Measurements from ENCODE around the gene MORN1.

DNA sequence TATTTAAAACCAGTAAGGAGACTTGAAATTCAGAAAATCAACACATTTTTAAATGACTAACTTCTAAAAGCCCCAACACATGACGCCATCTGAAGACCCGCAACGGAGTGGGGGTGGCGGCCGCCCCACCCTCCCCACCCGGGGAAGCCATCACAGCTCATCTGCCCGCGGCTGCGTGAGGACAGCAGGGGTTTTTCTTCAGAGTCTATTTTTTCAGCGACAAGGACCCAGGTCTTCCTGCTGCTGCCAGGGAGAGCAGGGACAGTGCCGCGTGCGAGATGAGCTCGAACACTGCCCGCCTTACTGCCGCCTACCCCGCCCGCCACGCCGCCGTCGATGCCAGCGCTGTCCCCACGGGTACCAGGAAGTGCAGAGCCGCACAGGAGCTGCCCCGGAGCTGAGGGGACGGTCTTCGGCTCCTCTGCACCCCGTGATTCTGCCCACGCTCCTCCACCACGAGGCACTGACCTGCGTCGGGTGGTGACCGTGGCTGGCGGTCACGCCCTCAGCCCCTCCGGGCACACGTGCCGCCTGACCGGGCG is 84.2 kb downstream of the MORN1 start:
- TF ChIP-seq BACH2 (CRISPR knock-in tag; IDR thresholded peaks at IDR 0.05; ENCODE audit: borderline replicate concordance) (no peak), CREB5 (CRISPR knock-in tag; IDR thresholded peaks at IDR 0.05; ENCODE audit: low read depth) (no peak), TCF4 (CRISPR knock-in tag; IDR thresholded peaks at IDR 0.05; ENCODE audit: borderline replicate concordance) (no peak), TSHZ2 (CRISPR knock-in tag; IDR thresholded peaks at IDR 0.05) (no peak), ESRRG (CRISPR knock-in tag; IDR thresholded peaks at IDR 0.05) (no peak), ZFP30 (CRISPR knock-in tag; IDR thresholded peaks at IDR 0.05) (no peak), ARNTL (CRISPR knock-in tag; IDR thresholded peaks at IDR 0.05; ENCODE audit: borderline replicate concordance, low read depth) (no peak)
- TF ChIP-seq, protein P1, sequence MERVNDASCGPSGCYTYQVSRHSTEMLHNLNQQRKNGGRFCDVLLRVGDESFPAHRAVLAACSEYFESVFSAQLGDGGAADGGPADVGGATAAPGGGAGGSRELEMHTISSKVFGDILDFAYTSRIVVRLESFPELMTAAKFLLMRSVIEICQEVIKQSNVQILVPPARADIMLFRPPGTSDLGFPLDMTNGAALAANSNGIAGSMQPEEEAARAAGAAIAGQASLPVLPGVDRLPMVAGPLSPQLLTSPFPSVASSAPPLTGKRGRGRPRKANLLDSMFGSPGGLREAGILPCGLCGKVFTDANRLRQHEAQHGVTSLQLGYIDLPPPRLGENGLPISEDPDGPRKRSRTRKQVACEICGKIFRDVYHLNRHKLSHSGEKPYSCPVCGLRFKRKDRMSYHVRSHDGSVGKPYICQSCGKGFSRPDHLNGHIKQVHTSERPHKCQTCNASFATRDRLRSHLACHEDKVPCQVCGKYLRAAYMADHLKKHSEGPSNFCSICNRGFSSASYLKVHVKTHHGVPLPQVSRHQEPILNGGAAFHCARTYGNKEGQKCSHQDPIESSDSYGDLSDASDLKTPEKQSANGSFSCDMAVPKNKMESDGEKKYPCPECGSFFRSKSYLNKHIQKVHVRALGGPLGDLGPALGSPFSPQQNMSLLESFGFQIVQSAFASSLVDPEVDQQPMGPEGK (CRISPR knock-in tag; IDR thresholded peaks at IDR 0.05; ENCODE audit: borderline replicate concordance): no peak
- TF ChIP-seq, protein P2, sequence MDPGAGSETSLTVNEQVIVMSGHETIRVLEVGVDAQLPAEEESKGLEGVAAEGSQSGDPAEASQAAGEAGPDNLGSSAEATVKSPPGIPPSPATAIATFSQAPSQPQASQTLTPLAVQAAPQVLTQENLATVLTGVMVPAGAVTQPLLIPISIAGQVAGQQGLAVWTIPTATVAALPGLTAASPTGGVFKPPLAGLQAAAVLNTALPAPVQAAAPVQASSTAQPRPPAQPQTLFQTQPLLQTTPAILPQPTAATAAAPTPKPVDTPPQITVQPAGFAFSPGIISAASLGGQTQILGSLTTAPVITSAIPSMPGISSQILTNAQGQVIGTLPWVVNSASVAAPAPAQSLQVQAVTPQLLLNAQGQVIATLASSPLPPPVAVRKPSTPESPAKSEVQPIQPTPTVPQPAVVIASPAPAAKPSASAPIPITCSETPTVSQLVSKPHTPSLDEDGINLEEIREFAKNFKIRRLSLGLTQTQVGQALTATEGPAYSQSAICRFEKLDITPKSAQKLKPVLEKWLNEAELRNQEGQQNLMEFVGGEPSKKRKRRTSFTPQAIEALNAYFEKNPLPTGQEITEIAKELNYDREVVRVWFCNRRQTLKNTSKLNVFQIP (CRISPR knock-in tag; IDR thresholded peaks at IDR 0.05; ENCODE audit: borderline replicate concordance, low read depth): no peak
